K562 (cell line): ENCODE data around the gene ACOX1. TPM values are rescaled to one million over a fixed set of nuclear protein-coding genes. Genes with fewer than 3 reads are reported as not detected.

Experiments
- ATF7 ChIP-seq: fragments of 450-650 bp; IDR thresholded peaks from 2 replicates; pipeline ENCODE4 v1.7.1; 2014; ENCODE audit warnings: mild to moderate bottlenecking, moderate library complexity
- CBX8 ChIP-seq: fragments of 200-600 bp; sonication (generic); IDR thresholded peaks from 2 replicates; pipeline ENCODE4 v1.6.1; 2012; ENCODE audit warnings: borderline replicate concordance, mixed run types, low read depth, mild to moderate bottlenecking, moderate library complexity, mixed read lengths, low read length, control low read depth, inconsistent platforms; ENCODE audit not compliant: poor library complexity, severe bottlenecking; ENCODE audit errors: extremely low read depth
- CHCHD3 ChIP-seq: fragments of 250-450 bp; sonication (Bioruptor Pico); IDR thresholded peaks from 2 replicates; pipeline ENCODE4 v2.1.2; 2022; ENCODE audit warnings: mild to moderate bottlenecking
- CTCF ChIP-seq, 3 experiments: IDR thresholded peaks in 2 of 3; conservative IDR thresholded peaks in 1 of 3; 2 replicates each; pipeline ENCODE4 v1.5.1; 2011 to 2012; ENCODE audit warnings: low read length in 3 of 3, mild to moderate bottlenecking in 3 of 3, control low read depth in 2 of 3, improper control_type of control experiment in 1 of 3, inconsistent platforms in 1 of 3, low read depth in 1 of 3, mixed read lengths in 1 of 3, moderate library complexity in 1 of 3; ENCODE audit not compliant: insufficient read depth in 2 of 3
- FOXP4 ChIP-seq: sonication (generic); formaldehyde crosslinking; IDR thresholded peaks from 2 replicates; pipeline ENCODE4 v1.8.0; 2022; ENCODE audit warnings: mild to moderate bottlenecking, missing genetic modification reagents, borderline replicate concordance
- HCFC1 ChIP-seq: IDR thresholded peaks from 2 replicates; pipeline ENCODE4 v1.6.1; 2012; ENCODE audit warnings: low read depth, low read length, improper control_type of control experiment
- KLF6 ChIP-seq: fragments of 250-450 bp; sonication (Bioruptor Pico); IDR thresholded peaks from 2 replicates; pipeline ENCODE4 v1.4.0; 2020; ENCODE audit warnings: mild to moderate bottlenecking, moderate library complexity, borderline replicate concordance
- MAFG ChIP-seq: fragments of 450-650 bp; conservative IDR thresholded peaks from 2 replicates; pipeline ENCODE4 v1.6.1; 2016; ENCODE audit warnings: missing genetic modification characterization, missing compliant biosample characterization
- MLX ChIP-seq, 2 experiments: fragments of 450-650 bp in 1 of 2; sonication (generic) in 1 of 2; formaldehyde crosslinking; conservative IDR thresholded peaks; 2 replicates each; pipeline versions ENCODE4 v1.4.0 to v1.8.1; 2020 to 2022; ENCODE audit warnings: mild to moderate bottlenecking in 1 of 2, missing genetic modification reagents in 1 of 2
- NFRKB ChIP-seq: fragments of 450-650 bp; IDR thresholded peaks from 2 replicates; pipeline ENCODE4 v1.6.1; 2016; ENCODE audit warnings: low read depth
- NR2C1 ChIP-seq, 2 experiments: fragments of 450-650 bp; IDR thresholded peaks; 2 replicates each; pipeline ENCODE4 v1.6.1; 2017; ENCODE audit warnings: mild to moderate bottlenecking in 2 of 2, antibody characterized with exemption in 1 of 2, inconsistent platforms in 1 of 2, missing compliant biosample characterization in 1 of 2, missing genetic modification characterization in 1 of 2
- POLR2AphosphoS2 ChIP-seq: IDR thresholded peaks from 2 replicates; pipeline ENCODE4 v1.6.1; 2012; ENCODE audit warnings: low read length, improper control_type of control experiment
- SIN3A ChIP-seq, 2 experiments: fragments of 150-350 bp in 1 of 2; IDR thresholded peaks; 2 replicates each; pipeline ENCODE4 v1.6.1; 2011 to 2016; ENCODE audit warnings: borderline replicate concordance in 2 of 2, low read depth in 2 of 2, low read length in 2 of 2, mild to moderate bottlenecking in 2 of 2, moderate library complexity in 2 of 2; ENCODE audit not compliant: control insufficient read depth in 1 of 2
- SMARCA4 ChIP-seq: fragments of 450-650 bp; IDR thresholded peaks from 2 replicates; pipeline ENCODE4 v1.6.1; 2016
- SP2 ChIP-seq: IDR thresholded peaks from 2 replicates; pipeline ENCODE4 v1.6.1; 2011; ENCODE audit warnings: mild to moderate bottlenecking, low read depth, low read length, moderate library complexity; ENCODE audit not compliant: poor library complexity, severe bottlenecking; ENCODE audit errors: extremely low read depth
- ZBTB5 ChIP-seq: fragments of 450-650 bp; IDR thresholded peaks from 2 replicates; pipeline ENCODE4 v1.6.1; 2017; ENCODE audit warnings: antibody characterized with exemption
- ZNF174 ChIP-seq: fragments of 250-450 bp; sonication (Bioruptor Pico); IDR thresholded peaks from 2 replicates; pipeline ENCODE4 v1.4.0; 2020; ENCODE audit warnings: mild to moderate bottlenecking
- ZNF253 ChIP-seq: fragments of 250-450 bp; sonication (Bioruptor Pico); conservative IDR thresholded peaks from 2 replicates; pipeline ENCODE4 v1.6.1; 2021; ENCODE audit warnings: mild to moderate bottlenecking
- ZNF696 ChIP-seq: fragments of 250-450 bp; sonication (Bioruptor Pico); conservative IDR thresholded peaks from 2 replicates; pipeline ENCODE4 v1.4.0; 2020; ENCODE audit warnings: mild to moderate bottlenecking, moderate library complexity
- ZNF77 ChIP-seq: fragments of 250-450 bp; sonication (Bioruptor Pico); IDR thresholded peaks from 2 replicates; pipeline ENCODE4 v1.5.0; 2020
- ZSCAN29 ChIP-seq: fragments of 450-650 bp; IDR thresholded peaks from 2 replicates; pipeline ENCODE4 v1.6.1; 2017
- polyA plus RNA-seq, 8 experiments: library from polyadenylated mRNA; depleted of rRNA in 4 of 8; stranded (reverse) in 5 of 8; unstranded in 3 of 8; fragments of >200 nt; fragmentation: Nextera tagmentation in 2 of 8; fragmentation: Illumina TruSeq in 1 of 8; extraction: Ambion mirVana in 2 of 8; extraction: Trizol in 1 of 8; gene quantifications; 2 replicates each; pipeline versions ENCODE4 v1.2.1 to v1.2.3, GENCODE V29; 2011 to 2014; ENCODE audit warnings: inconsistent platforms in 1 of 8, missing spikeins in 1 of 8
- total RNA-seq, 7 experiments: library from RNA; depleted of rRNA in 6 of 7; stranded (reverse); fragments of >200 nt in 6 of 7; fragmentation: Illumina TruSeq in 2 of 7; extraction: Trizol in 2 of 7; gene quantifications; 2 replicates each; pipeline versions ENCODE4 v1.2.1 to v1.2.3, GENCODE V29; 2011 to 2021; ENCODE audit warnings: low replicate concordance in 1 of 7

Gene ACOX1
- total and polyA plus RNA-seq, 9 of the 15 experiments (the other 6 are each of a cell fraction or from before 2014, with no cell fraction given) = 7.8 to 24.1 (median 14.5) TPM

GRCh38 chr17:75904749-75905521, 74.0 kb downstream of the ACOX1 start, which contains the start of gene MRPL38 (continued):
- TF ChIP-seq FOXP4 (CRISPR knock-in tag) (no peak), NFRKB (no peak), POLR2AphosphoS2 (no peak), ATF7 (peak; percentile 77), KLF6 (peak; percentile 24; the same call in 1 of the 2 replicates), SP2 (no peak), MLX (CRISPR knock-in tag; conservative IDR thresholded peaks at IDR 0.05) (no peak), ZNF253 (CRISPR knock-in tag) (no peak), ZNF77 (no peak), SIN3A (IDR thresholded peaks at IDR 0.05; ENCODE audit: borderline replicate concordance in 2 of 2, control insufficient read depth in 1 of 2, low read depth in 2 of 2, low read length in 2 of 2) (peak in 1 of 2 experiments; percentile 69; a peak in 2 of 4 replicates), CHCHD3 (0 out of 2 replicates have a peak, but pooled peaks have one; percentile 6), SMARCA4 (no peak), ZNF696 (no peak), HCFC1 (peak; percentile 70), NR2C1 (IDR thresholded peaks at IDR 0.05) (no peak), NR2C1 (tag; IDR thresholded peaks at IDR 0.05) (no peak), ZSCAN29 (no peak), ZNF174 (CRISPR knock-in tag) (no peak), MAFG (tag) (no peak), ZBTB5 (no peak), CTCF (IDR thresholded peaks at IDR 0.05 in 2 of 3, conservative IDR thresholded peaks at IDR 0.05 in 1 of 3; ENCODE audit: insufficient read depth in 2 of 3, low read depth in 1 of 3, low read length in 3 of 3) (peak; percentile 92 to 97 (median 95)), CBX8 (no peak)
